SK-N-MC (cell line): ENCODE measurements around the gene FAM47E.
"Not testable (repeated sequence)": the region's sequence is repeated elsewhere in the genome, so short reads cannot be mapped to it uniquely, and the experiment has no call there.

ENCODE experiments used
- DNase-seq: peaks from one replicate; pipeline ENCODE4 v3.0.0-alpha.2; 2011; ENCODE audit warnings: low read depth, low spot score
- H3K27ac ChIP-seq: fragments of 200-600 bp; sonication (generic); 2 replicates; pipeline ENCODE4 v1.5.1; 2016; ENCODE audit warnings: mixed run types
- H3K36me3 ChIP-seq: fragments of 200-600 bp; sonication (generic); 2 replicates; pipeline ENCODE4 v1.6.1; 2017; ENCODE audit warnings: antibody characterized with exemption, low read length, mixed read lengths; ENCODE audit not compliant: insufficient read depth
- H3K4me3 ChIP-seq: fragments of 200-600 bp; sonication (generic); 2 replicates; pipeline ENCODE4 v1.5.1; 2016
- H3K9ac ChIP-seq: fragments of 200-600 bp; sonication (generic); 2 replicates; pipeline ENCODE4 v1.8.0; 2017; ENCODE audit warnings: mixed run types, mixed read lengths; ENCODE audit not compliant: insufficient read length
- H3K9me3 ChIP-seq: fragments of 200-600 bp; sonication (generic); 2 replicates; pipeline ENCODE4 v1.6.1; 2017; ENCODE audit warnings: low read depth, mild to moderate bottlenecking, antibody characterized with exemption, low read length, moderate library complexity, mixed read lengths
- EZH2 ChIP-seq: fragments of 200-600 bp; sonication (generic); IDR thresholded peaks from one replicate; pipeline ENCODE4 v1.6.1; 2017; ENCODE audit warnings: antibody characterized with exemption
- FOXP2 ChIP-seq: optimal IDR thresholded peaks from 2 replicates; pipeline ENCODE3; 2011; ENCODE audit warnings: mild to moderate bottlenecking, moderate library complexity; ENCODE audit not compliant: insufficient read depth; ENCODE audit errors: extremely low read length, control extremely low read depth
- POLR2AphosphoS5 ChIP-seq: IDR thresholded peaks from 2 replicates; pipeline ENCODE4 v1.6.1; 2012; ENCODE audit warnings: mild to moderate bottlenecking, low read depth, low read length, borderline replicate concordance

FAM47E gene

DNA sequence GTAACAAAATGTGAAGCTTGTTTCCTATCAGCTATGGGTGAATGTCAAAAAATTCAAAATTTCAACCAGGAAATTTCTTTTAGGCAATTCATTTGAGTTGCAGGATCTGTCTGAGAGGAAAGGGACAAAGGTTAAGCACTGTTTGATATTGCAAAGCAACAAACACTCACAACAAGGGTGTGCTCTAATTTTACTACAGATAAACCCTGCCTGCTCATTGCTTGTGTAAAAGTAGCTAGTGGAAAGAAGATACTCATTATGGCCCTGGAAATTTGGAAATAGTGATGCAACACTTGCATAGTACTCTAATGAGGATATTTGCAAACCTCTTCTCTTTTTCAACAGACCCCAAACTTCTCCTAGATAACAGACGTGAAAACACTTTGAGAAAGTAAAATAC, 27.1 kb downstream of the FAM47E start:
- H3K9ac ChIP-seq = no peak overlapping the region
- H3K36me3 ChIP-seq = no peaks in the 10 kb centered on the region
- H3K27ac ChIP-seq = no peak overlapping the region
- no peak for TF ChIP-seq EZH2
- TF ChIP-seq POLR2AphosphoS5 = no peak
- no peak for TF ChIP-seq FOXP2
- no peaks in the 10 kb centered on the region for H3K9me3 ChIP-seq
- H3K4me3 ChIP-seq = no peak overlapping the region
- no peak for DNase-seq

GRCh38 chr4:76279462-76279861, 27.9 kb downstream of the FAM47E start:
- DNase-seq = no peak
- no peaks in the 10 kb centered on the region for H3K36me3 ChIP-seq
- H3K27ac ChIP-seq = no peak overlapping the region
- TF ChIP-seq POLR2AphosphoS5 = no peak
- TF ChIP-seq EZH2 = no peak
- TF ChIP-seq FOXP2 = no peak
- no peak overlapping the region for H3K4me3 ChIP-seq
- no peak overlapping the region for H3K9ac ChIP-seq
- no peaks in the 10 kb centered on the region for H3K9me3 ChIP-seq

- no peak overlapping the region for H3K9ac ChIP-seq
- no peak overlapping the region for H3K4me3 ChIP-seq
- no peak for DNase-seq
- no peaks in the 10 kb centered on the region for H3K36me3 ChIP-seq
- no peaks in the 10 kb centered on the region for H3K9me3 ChIP-seq
- H3K27ac ChIP-seq = no peak overlapping the region
- TF ChIP-seq EZH2 = no peak
- no peak for TF ChIP-seq POLR2AphosphoS5
- TF ChIP-seq FOXP2 = no peak
Observed at GRCh38 chr4:76280488-76281441, 29.2 kb downstream of the FAM47E start.

DNA sequence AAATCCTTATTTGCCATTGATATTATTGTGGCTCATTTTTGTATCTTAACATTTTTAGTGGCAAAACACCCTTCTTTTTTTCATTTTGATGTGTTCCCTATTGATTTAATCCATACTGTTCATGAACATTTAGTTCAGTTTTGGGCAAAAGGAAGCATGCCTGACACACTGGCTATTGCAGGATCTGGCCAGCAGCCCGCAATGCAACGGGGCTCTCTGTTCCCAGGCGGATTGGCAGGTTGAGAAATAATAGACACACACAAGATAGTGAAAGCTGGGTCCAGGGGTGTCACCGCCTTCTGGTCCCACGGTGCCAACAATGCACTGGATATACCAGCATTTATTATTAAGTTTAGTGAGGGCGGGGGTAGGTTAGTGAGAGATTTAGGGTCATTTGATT, 30.1 kb downstream of the FAM47E start:
- not testable (repeated sequence) for DNase-seq, H3K27ac ChIP-seq, H3K9me3 ChIP-seq, H3K4me3 ChIP-seq, H3K36me3 ChIP-seq, H3K9ac ChIP-seq

DNA sequence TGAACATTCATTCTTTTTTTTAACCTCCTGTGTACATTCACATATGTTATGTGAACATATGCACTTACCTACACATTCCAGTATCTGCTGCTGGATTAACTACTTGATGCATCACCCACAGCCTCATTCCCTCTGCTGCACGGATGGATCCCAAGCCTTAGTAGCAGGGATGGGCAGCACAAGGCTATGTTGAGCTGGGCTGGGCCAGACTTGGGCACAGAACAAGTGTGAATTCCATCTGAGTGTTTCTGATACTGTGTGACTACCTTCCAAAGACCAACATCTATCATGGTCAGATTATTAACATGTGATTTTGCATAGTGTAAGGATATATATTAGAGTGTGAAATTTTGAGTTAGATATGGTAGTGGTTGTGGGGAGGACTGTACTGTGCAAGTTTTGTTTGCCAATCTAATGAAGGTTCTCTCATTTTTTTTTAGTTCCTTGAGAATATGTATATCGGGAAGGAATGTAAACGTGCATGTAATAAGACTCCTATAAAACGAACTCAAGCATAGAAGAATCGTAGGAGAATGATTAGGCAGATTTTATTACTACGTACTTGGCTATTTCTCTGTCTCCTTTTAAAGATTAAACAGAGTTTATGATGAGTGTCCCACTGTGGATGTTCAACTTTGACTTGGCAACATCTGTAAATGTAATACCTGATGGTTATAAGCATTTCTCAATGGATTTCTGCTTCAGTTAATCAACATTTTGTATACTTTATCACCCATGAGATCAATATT, 31.6 kb downstream of the FAM47E start:
- no peak for TF ChIP-seq FOXP2
- no peak for TF ChIP-seq POLR2AphosphoS5
- TF ChIP-seq EZH2 = no peak
- no peaks in the 10 kb centered on the region for H3K36me3 ChIP-seq
- H3K9ac ChIP-seq = no peak overlapping the region
- H3K27ac ChIP-seq = no peak overlapping the region
- no peak overlapping the region for H3K4me3 ChIP-seq
- DNase-seq = no peak
- H3K9me3 ChIP-seq = no peaks in the 10 kb centered on the region

DNA sequence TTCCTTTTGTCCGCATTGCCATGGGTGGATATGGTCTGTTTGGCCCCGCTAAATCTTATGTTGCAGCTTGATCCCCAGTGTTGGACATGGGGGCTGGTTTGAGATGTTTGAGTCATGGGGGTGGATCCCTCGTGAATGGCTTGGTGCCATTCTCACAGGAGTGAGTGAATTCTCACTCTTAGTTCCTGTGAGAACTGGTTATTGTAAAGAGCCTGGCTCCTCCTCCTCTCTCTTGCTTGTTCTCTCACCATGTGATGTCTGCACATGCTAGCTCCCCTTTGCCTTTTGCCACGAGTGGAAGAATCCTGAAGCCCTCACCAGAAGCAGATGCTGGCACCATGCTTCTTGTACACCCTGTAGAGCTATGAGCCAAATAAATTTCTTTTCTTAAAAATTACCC, 32.4 kb downstream of the FAM47E start:
- Histone ChIP-seq H3K27ac (no peak overlapping the region), H3K36me3 (no peaks in the 10 kb centered on the region), H3K9me3 (no peaks in the 10 kb centered on the region), H3K4me3 (no peak overlapping the region), H3K9ac (no peak overlapping the region)
- TF ChIP-seq POLR2AphosphoS5 (no peak), EZH2 (no peak), FOXP2 (no peak)
- DNase-seq = no peak

DNA sequence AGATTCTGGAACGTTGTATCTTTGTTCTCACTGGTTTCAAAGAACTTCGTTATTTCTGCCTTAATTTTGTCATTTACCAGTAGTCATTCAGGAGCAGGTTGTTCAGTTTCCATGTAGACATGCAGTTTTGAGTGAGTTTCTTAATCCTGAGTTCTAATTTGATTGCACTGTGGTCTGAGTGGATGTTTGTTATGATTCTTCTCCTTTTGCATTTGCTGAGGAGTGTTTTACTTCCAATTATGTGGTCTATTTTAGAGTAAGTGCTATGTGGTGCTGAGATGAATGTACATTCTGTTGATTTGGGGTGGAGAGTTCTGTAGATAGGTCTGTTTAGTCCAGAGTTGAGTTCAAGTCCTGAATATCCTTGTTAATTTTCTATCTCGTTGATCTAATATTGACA, 36.3 kb downstream of the FAM47E start:
- H3K27ac ChIP-seq, H3K4me3 ChIP-seq, DNase-seq, H3K9ac ChIP-seq, H3K36me3 ChIP-seq, H3K9me3 ChIP-seq: not testable (repeated sequence)

GRCh38 chr4:76292730-76293129, 41.2 kb downstream of the FAM47E start:
- H3K9ac ChIP-seq = no peak overlapping the region
- H3K9me3 ChIP-seq = no peaks in the 10 kb centered on the region
- DNase-seq = no peak
- TF ChIP-seq POLR2AphosphoS5 = no peak
- TF ChIP-seq EZH2 = no peak
- TF ChIP-seq FOXP2 = no peak
- no peak overlapping the region for H3K4me3 ChIP-seq
- H3K27ac ChIP-seq = no peak overlapping the region
- no peaks in the 10 kb centered on the region for H3K36me3 ChIP-seq
